Neural crest cell (in vitro differentiated cells): ENCODE measurements around the gene MACROH2A1. TPM values are rescaled to one million over a fixed set of nuclear protein-coding genes. Genes with fewer than 3 reads are reported as not detected.

ENCODE experiments used
- DNase-seq: peaks from one replicate; pipeline ENCODE4 v3.0.0; 2021; ENCODE audit warnings: low read depth, mixed read lengths, low spot score
- H3K27ac Mint-ChIP-seq: one replicate; pipeline ENCODE4 v1.8.0; 2021; ENCODE audit warnings: mild to moderate bottlenecking, mixed read lengths; ENCODE audit not compliant: unreplicated experiment
- H3K27me3 Mint-ChIP-seq: 2 replicates; pipeline ENCODE4 v1.8.0; 2021; ENCODE audit warnings: low read depth, mild to moderate bottlenecking, mixed read lengths
- H3K36me3 Mint-ChIP-seq: 2 replicates; pipeline ENCODE4 v1.8.0; 2021; ENCODE audit warnings: low read depth, mild to moderate bottlenecking, mixed read lengths
- H3K4me1 Mint-ChIP-seq: 2 replicates; pipeline ENCODE4 v1.8.0; 2021; ENCODE audit warnings: mixed read lengths
- H3K4me3 Mint-ChIP-seq: one replicate; pipeline ENCODE4 v1.8.0; 2021; ENCODE audit warnings: mild to moderate bottlenecking, mixed read lengths
- H3K9me3 Mint-ChIP-seq: 2 replicates; pipeline ENCODE4 v1.8.0; 2021; ENCODE audit warnings: mixed read lengths
- total RNA-seq: library from RNA; stranded (reverse); gene quantifications from 2 replicates; pipeline ENCODE4 v1.2.1, GENCODE V29; 2021
- TF ChIP-seq, protein P1 (sequence below): fragments of 200-600 bp; sonication (generic); conservative IDR thresholded peaks from 2 replicates; pipeline ENCODE4 v1.5.0; 2021; ENCODE audit warnings: antibody characterized with exemption, mild to moderate bottlenecking

MACROH2A1 gene
- total RNA-seq, 1 donor from 2014 or later: 339 TPM

DNA sequence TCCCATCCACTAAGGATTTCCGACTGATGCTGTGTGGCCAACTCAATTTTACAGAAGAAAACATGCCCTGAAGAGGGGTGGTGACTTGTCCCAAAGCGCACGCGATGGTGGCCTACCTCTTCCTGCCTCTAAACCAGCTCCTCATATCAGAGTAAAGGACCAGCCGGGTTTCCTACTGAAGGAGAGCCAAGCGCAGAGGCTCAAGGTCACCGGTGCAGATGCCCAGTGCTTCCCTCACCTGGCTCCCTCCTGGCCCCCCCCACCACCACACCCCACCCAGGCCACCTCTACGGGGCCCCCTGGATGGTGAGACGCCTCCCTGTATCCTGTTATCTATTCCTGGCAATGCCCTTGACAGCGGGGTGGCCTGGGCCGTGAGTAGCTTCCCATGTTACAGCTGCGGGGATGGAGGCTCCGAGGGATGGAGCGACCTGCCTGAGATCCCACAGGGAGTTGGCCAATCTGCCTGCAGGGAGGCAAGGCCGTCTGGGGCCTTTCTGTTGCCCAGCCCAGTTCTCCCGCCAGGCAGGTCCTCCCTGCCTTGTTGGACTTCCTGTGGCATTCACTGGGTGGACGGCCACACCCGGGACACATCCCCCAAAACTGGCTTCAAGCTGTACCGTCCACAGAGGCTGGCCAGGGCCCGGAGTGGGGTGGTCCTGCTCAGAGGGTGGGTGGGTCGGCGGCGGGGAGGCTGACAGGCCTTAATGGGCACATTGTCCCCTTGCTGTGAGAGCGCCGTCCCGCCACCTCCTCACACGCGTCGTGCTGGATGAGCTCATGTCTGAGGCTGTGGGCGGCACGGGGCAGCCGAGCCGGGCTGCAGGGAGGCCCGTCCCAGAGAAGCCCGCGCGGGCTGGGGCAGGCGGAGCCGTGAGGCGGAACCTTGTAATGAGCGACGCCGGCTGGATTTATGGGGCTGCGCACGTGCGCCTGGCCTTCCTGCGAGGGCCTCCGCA, 72.5 kb downstream of the MACROH2A1 start:
- H3K9me3 Mint-ChIP-seq: no peaks in the 10 kb centered on the region
- DNase-seq: no peak
- no peaks in the 10 kb centered on the region for H3K4me1 Mint-ChIP-seq
- H3K36me3 Mint-ChIP-seq: no peaks in the 10 kb centered on the region
- H3K27me3 Mint-ChIP-seq: no peaks in the 10 kb centered on the region
- H3K4me3 Mint-ChIP-seq: no peak overlapping the region
- TF ChIP-seq, protein P1, sequence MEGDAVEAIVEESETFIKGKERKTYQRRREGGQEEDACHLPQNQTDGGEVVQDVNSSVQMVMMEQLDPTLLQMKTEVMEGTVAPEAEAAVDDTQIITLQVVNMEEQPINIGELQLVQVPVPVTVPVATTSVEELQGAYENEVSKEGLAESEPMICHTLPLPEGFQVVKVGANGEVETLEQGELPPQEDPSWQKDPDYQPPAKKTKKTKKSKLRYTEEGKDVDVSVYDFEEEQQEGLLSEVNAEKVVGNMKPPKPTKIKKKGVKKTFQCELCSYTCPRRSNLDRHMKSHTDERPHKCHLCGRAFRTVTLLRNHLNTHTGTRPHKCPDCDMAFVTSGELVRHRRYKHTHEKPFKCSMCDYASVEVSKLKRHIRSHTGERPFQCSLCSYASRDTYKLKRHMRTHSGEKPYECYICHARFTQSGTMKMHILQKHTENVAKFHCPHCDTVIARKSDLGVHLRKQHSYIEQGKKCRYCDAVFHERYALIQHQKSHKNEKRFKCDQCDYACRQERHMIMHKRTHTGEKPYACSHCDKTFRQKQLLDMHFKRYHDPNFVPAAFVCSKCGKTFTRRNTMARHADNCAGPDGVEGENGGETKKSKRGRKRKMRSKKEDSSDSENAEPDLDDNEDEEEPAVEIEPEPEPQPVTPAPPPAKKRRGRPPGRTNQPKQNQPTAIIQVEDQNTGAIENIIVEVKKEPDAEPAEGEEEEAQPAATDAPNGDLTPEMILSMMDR: no peak
- no peak overlapping the region for H3K27ac Mint-ChIP-seq

DNA sequence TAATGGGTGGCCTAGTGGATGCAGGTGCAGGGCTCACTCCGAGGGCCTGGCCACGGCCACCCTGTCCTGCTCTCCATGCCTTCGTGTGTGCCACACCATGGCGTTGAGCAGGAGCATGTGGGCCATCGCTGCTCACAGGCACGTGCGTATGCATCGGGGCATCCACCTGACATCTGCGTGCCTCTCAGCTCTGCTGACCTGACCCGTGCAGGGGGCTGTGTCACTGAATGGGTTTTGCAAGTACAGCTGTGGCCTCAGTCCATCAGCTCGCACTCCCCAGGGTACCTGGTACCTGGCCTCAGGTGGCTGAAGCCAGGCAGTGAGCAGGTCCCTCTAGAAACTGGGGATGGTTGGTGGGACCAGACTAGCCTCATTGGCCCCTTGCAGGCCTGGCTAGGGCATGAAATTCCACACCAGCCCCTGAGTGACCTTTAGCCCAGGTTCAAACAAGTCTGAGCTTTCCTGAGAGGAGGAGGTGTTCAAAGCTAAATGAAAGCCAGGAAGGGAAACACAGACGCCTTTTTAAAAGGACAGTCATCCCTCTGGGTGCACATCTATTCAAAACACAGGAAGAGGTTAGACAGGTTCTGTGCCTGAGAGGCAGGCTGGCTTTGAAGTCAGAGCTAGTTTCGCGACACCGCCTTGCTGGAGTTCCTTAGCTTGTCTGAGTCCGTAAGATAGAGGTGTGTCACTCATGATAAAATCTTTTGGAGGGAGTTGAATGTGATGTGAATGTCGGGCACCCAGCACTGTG, 74.0 kb downstream of the MACROH2A1 start:
- no peaks in the 10 kb centered on the region for H3K27me3 Mint-ChIP-seq
- no peak for DNase-seq
- H3K4me3 Mint-ChIP-seq: no peak overlapping the region
- no peak overlapping the region for H3K27ac Mint-ChIP-seq
- TF ChIP-seq, protein P1: no peak
- no peaks in the 10 kb centered on the region for H3K36me3 Mint-ChIP-seq
- no peaks in the 10 kb centered on the region for H3K9me3 Mint-ChIP-seq
- H3K4me1 Mint-ChIP-seq: no peaks in the 10 kb centered on the region

DNA sequence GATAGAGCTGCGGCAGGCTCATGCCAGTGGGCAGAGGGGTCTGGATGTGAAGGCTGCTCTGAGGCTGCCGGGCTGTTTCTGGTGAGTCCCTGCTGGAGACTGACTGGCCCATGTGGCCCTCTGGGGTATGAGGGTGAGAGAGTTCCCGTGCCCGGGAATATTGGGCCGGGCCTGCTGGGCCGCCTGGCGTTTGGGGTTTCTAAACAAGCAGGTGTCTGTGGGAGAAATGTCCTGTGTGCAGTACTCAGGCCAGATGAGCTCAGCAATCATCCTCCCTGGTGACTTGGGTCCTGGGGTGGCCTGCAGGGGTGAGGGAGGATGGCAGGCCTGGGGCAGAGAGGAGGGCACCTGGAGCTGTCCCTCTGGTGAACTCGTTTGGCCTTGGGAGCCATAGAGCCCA, 74.9 kb downstream of the MACROH2A1 start:
- no peak overlapping the region for H3K4me3 Mint-ChIP-seq
- H3K36me3 Mint-ChIP-seq: no peaks in the 10 kb centered on the region
- TF ChIP-seq, protein P1: no peak
- H3K9me3 Mint-ChIP-seq: no peaks in the 10 kb centered on the region
- H3K27ac Mint-ChIP-seq: no peak overlapping the region
- no peaks in the 10 kb centered on the region for H3K27me3 Mint-ChIP-seq
- no peak for DNase-seq
- no peaks in the 10 kb centered on the region for H3K4me1 Mint-ChIP-seq

DNA sequence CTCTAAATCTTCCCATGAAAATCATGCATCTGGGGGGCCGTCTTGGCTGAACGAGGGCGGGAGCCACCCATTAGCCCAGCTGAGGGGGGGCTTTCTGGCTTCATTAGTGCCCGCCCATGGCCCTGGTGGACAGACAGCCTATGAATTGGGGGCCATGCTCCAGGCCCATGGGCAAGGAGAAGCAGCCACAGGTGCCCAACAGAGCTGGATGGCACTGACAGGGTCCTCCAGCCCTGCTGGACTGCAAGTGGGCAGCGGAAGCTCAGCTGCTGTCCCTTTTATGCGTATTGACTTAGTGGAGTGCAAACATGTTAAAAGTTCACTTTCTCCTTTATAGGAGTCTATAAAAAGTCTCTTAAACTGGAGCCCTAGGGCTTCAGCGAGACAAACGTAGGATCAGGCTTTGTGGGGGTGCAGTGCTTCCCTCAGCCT, 75.3 kb downstream of the MACROH2A1 start:
- Mint-ChIP-seq H3K4me3 (no peak overlapping the region), H3K4me1 (no peaks in the 10 kb centered on the region), H3K27ac (no peak overlapping the region), H3K36me3 (no peaks in the 10 kb centered on the region), H3K27me3 (no peaks in the 10 kb centered on the region), H3K9me3 (no peaks in the 10 kb centered on the region)
- TF ChIP-seq, protein P1: no peak
- no peak for DNase-seq

DNA sequence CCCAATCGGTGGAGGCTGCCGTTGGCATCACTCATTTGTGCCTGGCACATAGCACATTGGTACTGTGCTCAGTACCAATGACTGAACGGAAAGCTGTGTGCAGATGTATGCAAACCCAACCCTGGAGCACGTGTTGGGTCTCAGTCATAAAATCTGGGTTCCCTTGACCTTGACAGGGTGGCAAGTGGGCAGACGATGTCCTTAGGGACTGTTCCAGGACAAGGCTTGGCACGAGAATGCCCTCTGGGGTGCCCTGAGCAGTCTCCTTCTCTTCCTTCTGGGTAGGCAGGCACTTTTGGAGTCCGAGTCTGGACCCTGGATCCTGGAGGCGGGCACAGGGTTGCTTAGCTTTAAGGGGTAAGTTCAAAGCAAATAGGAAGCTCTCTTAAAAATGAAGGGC, 75.8 kb downstream of the MACROH2A1 start:
- H3K9me3 Mint-ChIP-seq: no peaks in the 10 kb centered on the region
- no peak for DNase-seq
- no peaks in the 10 kb centered on the region for H3K27me3 Mint-ChIP-seq
- H3K27ac Mint-ChIP-seq: no peak overlapping the region
- H3K4me1 Mint-ChIP-seq: no peaks in the 10 kb centered on the region
- TF ChIP-seq, protein P1: no peak
- H3K4me3 Mint-ChIP-seq: no peak overlapping the region
- H3K36me3 Mint-ChIP-seq: no peaks in the 10 kb centered on the region
